Spleen (tissue), 11 donors: ENCODE data around the gene SLC16A8. TPM values are rescaled to one million over a fixed set of nuclear protein-coding genes. Genes with fewer than 3 reads are reported as not detected.
"Not testable (repeated sequence)": the region's sequence is repeated elsewhere in the genome, so short reads cannot be mapped to it uniquely, and the experiment has no call there.

Experiments
- DNase-seq: peaks from one replicate; pipeline ENCODE4 v3.0.0-alpha.2; 2020
- H3K27ac ChIP-seq, 8 donors: fragments of 200-600 bp; sonication (generic) in 7 of 8; 1 replicate in 4 of 8; 2 replicates in 4 of 8; pipeline versions ENCODE4 v1.5.0 to v1.8.0; 2016 to 2021; ENCODE audit warnings: inconsistent platforms in 4 of 8, mild to moderate bottlenecking in 4 of 8, moderate library complexity in 1 of 8
- H3K27me3 ChIP-seq, 7 donors: fragments of 200-600 bp; sonication (generic) in 6 of 7; replicated peaks in 1 of 7; 1 replicate in 4 of 7; 2 replicates in 3 of 7; pipeline versions ENCODE4 v1.5.0 to v1.8.0; 2016 to 2021; ENCODE audit warnings: inconsistent platforms in 3 of 7, mild to moderate bottlenecking in 1 of 7
- H3K36me3 ChIP-seq, 6 donors: fragments of 200-600 bp; sonication (generic) in 5 of 6; 1 replicate in 4 of 6; 2 replicates in 2 of 6; pipeline versions ENCODE4 v1.5.0 to v1.8.0; 2016 to 2021; ENCODE audit warnings: inconsistent platforms in 2 of 6
- H3K4me1 ChIP-seq, 6 donors: fragments of 200-600 bp; sonication (generic) in 5 of 6; 1 replicate in 3 of 6; 2 replicates in 3 of 6; pipeline versions ENCODE4 v1.5.0 to v1.8.0; 2016 to 2021; ENCODE audit warnings: inconsistent platforms in 3 of 6
- H3K4me3 ChIP-seq, 8 donors: fragments of 200-600 bp; sonication (generic) in 7 of 8; 1 replicate in 4 of 8; 2 replicates in 4 of 8; pipeline versions ENCODE4 v1.5.0 to v1.8.0; 2016 to 2021; ENCODE audit warnings: inconsistent platforms in 4 of 8, mild to moderate bottlenecking in 4 of 8, moderate library complexity in 2 of 8
- H3K9me3 ChIP-seq, 8 donors: fragments of 200-600 bp; sonication (generic) in 7 of 8; 1 replicate in 4 of 8; 2 replicates in 4 of 8; pipeline versions ENCODE4 v1.5.0 to v1.8.0; 2016 to 2021; ENCODE audit warnings: inconsistent platforms in 4 of 8
- POLR2A ChIP-seq, 3 donors: fragments of 450-650 bp; IDR thresholded peaks; one replicate each; pipeline ENCODE4 v1.5.1; 2017; ENCODE audit warnings: antibody characterized with exemption in 3 of 3, mild to moderate bottlenecking in 1 of 3
- POLR2AphosphoS5 ChIP-seq, 3 donors: sonication (generic); formaldehyde crosslinking; IDR thresholded peaks; one replicate each; pipeline ENCODE4 v1.5.1; 2017; ENCODE audit warnings: antibody characterized with exemption in 3 of 3
- WGBS, 5 donors: extraction: QIAGEN DNeasy Blood & Tissue Kit in 3 of 5; methylation state at CpG; one replicate each; pipeline versions ENCODE4 v1.1.5 to v1.1.7; 2013 to 2018; 5-methylcytosine and 5-hydroxymethylcytosine counted together
- intact Hi-C: fragments of 100-400 bp; cut with DNase I; formaldehyde crosslinking; loops from one replicate; pipeline ENCODE4 v1.15.0; 2023; ENCODE audit warnings: low total_unique reads
- polyA plus RNA-seq, 3 donors: library from polyadenylated mRNA; stranded (reverse); fragments of 200-250 nt; gene quantifications; one replicate each; pipeline ENCODE4 v1.2.1, GENCODE V29; 2013
- total RNA-seq, 7 donors: library from RNA; depleted of rRNA in 3 of 7; stranded (reverse); fragments of >200 nt in 3 of 7; fragmentation: NEBNext Ultra II Directional in 4 of 7; extraction: Animal tissue kit (Norgen Biotek cat#: 25700) in 4 of 7; gene quantifications; one replicate each; pipeline versions ENCODE4 v1.1.0 to v1.2.1, GENCODE V29; 2016 to 2021
- TF ChIP-seq, protein P1 (sequence below), 11 experiments: fragments of 200-600 bp in 7 of 11; fragments of 450-650 bp in 4 of 11; sonication (generic) in 4 of 11; IDR thresholded peaks in 8 of 11; conservative IDR thresholded peaks in 3 of 11; 1 replicate in 7 of 11; 2 replicates in 4 of 11; pipeline versions ENCODE4 v1.4.0 to v1.8.0; 2016 to 2021; ENCODE audit warnings: antibody characterized with exemption in 11 of 11, inconsistent platforms in 4 of 11, mild to moderate bottlenecking in 1 of 11
- donor health status: healthy with polysubstance abuse.
- donor health status: DM: no; HTN: no; CAD: no; lungs with moderate emphysema.
- donor health status: DM: no; HTN: no; CAD: no.
- donor health status: Bipolar disorder and iron deficiency.
- donor health status: healthy.
- donor health status: DM: no; HTN: no; CAD: no.
- donor health status: DM: yes; HTN: yes; CAD: no.

The SLC16A8 gene
- total and polyA plus RNA-seq, 10 donors: 0.22 to 1.2 (median 0.68) TPM; not detected in 4

DNA sequence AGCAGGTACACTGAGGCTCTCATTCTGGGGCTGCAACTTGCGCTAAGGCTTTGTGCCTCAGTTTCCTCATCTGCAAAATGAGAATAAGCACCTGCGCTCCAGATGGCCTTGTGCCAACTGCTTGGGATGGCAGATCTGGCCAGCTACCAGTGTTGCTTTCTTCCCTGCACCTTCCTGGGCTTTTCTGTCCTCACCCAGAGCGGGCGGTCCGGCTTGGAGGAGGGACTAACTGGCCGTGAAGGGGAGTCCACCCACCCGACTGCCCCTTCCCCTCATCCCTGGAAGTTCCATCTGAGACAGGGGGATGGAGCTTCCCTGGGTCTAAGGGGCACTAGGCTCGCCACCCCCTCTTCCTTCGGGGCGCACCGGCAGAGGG is 3.5 kb downstream of the SLC16A8 start:
- intact Hi-C loops: no loop called here
- Histone ChIP-seq H3K4me1 (peaks cover 11 to 28% (median 24%) of the 10 kb centered on the region in 6 donors), H3K27me3 (peaks cover 3 to 46% (median 29%) of the 10 kb centered on the region in 7 donors), H3K9me3 (no peaks in the 10 kb centered on the region), H3K4me3 (peak overlapping the region in 5 of 8 donors; percentile 23 to 65 (median 28)), H3K27ac (peak overlapping the region in 2 of 8 donors; percentile 47 to 65), H3K36me3 (peaks cover 0 to 13% (median 0%) of the 10 kb centered on the region in 6 donors)
- no peak for DNase-seq
- 69 to 93% (median 70%) methylated on average over 3 to 11 of the region's 11 CpGs for WGBS, 5 donors
- TF ChIP-seq, protein P1, sequence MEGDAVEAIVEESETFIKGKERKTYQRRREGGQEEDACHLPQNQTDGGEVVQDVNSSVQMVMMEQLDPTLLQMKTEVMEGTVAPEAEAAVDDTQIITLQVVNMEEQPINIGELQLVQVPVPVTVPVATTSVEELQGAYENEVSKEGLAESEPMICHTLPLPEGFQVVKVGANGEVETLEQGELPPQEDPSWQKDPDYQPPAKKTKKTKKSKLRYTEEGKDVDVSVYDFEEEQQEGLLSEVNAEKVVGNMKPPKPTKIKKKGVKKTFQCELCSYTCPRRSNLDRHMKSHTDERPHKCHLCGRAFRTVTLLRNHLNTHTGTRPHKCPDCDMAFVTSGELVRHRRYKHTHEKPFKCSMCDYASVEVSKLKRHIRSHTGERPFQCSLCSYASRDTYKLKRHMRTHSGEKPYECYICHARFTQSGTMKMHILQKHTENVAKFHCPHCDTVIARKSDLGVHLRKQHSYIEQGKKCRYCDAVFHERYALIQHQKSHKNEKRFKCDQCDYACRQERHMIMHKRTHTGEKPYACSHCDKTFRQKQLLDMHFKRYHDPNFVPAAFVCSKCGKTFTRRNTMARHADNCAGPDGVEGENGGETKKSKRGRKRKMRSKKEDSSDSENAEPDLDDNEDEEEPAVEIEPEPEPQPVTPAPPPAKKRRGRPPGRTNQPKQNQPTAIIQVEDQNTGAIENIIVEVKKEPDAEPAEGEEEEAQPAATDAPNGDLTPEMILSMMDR (IDR thresholded peaks at IDR 0.05 in 8 of 11, conservative IDR thresholded peaks at IDR 0.05 in 3 of 11): no peak
- TF ChIP-seq POLR2A (IDR thresholded peaks at IDR 0.05) (no peak), POLR2AphosphoS5 (IDR thresholded peaks at IDR 0.05) (no peak)

GRCh38 chr22:38079804-38080203 is 4.2 kb downstream of the SLC16A8 start:
- H3K4me1 ChIP-seq: peaks cover 11 to 28% (median 24%) of the 10 kb centered on the region in 6 donors
- H3K27me3 ChIP-seq: peaks cover 3 to 46% (median 29%) of the 10 kb centered on the region in 7 donors
- TF ChIP-seq, protein P1 (IDR thresholded peaks at IDR 0.05 in 8 of 11, conservative IDR thresholded peaks at IDR 0.05 in 3 of 11): no peak
- TF ChIP-seq POLR2AphosphoS5 (IDR thresholded peaks at IDR 0.05): no peak
- TF ChIP-seq POLR2A (IDR thresholded peaks at IDR 0.05): no peak
- intact Hi-C loops: no loop called here
- peaks cover 0 to 17% (median 3%) of the 10 kb centered on the region in 6 donors for H3K36me3 ChIP-seq
- H3K9me3 ChIP-seq: no peaks in the 10 kb centered on the region
- 82 to 94% (median 89%) methylated on average over 7 of the region's 7 CpGs for WGBS, 5 donors
- H3K4me3 ChIP-seq: no peak overlapping the region
- peak; percentile 63 for DNase-seq
- no peak overlapping the region for H3K27ac ChIP-seq

- H3K9me3 ChIP-seq, DNase-seq, H3K27ac ChIP-seq, intact Hi-C loops, H3K4me3 ChIP-seq: not testable (repeated sequence)
- WGBS, 5 donors: 85 to 100% (median 97%) methylated on average over 2 of the region's 2 CpGs
- Histone ChIP-seq H3K36me3 (peaks cover 0 to 21% (median 8%) of the 10 kb centered on the region in 6 donors), H3K27me3 (peaks cover 3 to 42% (median 29%) of the 10 kb centered on the region in 7 donors), H3K4me1 (peaks cover 11 to 28% (median 24%) of the 10 kb centered on the region in 6 donors)
These were observed 4.8 kb downstream of the SLC16A8 start for GRCh38 chr22:38079208-38079607.

DNA sequence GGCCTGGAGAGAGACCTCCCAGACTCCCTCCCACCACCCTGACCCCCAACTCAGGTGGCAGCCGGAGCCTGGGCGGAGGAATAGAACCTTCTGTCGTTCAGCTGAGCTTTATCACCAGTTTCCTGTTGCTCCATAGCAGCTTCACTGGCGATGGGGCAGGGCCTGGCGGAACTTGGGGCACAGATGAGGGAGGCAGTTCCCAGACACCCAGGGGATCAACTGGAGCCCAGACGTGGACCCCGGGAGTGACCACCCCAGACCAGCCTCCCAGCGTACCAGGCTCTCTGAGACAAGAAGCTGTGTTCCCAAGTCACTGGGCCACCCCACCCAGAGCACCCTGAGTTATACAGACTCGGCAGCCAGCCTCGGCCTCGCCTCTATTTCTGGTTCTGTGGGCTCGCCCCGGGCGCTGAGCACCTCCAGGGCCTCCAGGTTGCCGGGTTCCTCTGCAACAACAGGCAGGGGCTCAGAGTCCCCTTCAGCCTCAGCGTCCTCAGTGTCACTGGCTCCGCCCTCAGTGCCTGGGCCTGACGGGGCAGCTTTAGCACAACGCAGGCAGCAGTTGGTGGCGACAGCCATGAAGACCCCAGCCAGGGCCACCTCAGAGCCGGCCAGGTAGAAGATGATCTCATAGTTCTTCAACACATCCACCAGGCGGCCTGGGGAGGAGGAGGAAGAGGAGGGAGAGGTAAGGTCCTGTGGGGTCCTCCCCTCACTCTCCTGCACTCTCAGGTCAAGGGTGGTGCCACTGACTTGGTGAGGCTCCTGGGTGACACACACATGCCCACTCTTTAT is 5.7 kb downstream of the SLC16A8 start:
- peaks cover 3 to 37% (median 29%) of the 10 kb centered on the region in 7 donors for H3K27me3 ChIP-seq
- intact Hi-C loops: no loop called here
- no peaks in the 10 kb centered on the region for H3K9me3 ChIP-seq
- H3K27ac ChIP-seq: no peak overlapping the region
- DNase-seq: peak; percentile 51
- H3K4me1 ChIP-seq: peaks cover 11 to 28% (median 24%) of the 10 kb centered on the region in 6 donors
- H3K36me3 ChIP-seq: peaks cover 0 to 31% (median 17%) of the 10 kb centered on the region in 6 donors
- TF ChIP-seq POLR2A (IDR thresholded peaks at IDR 0.05) (no peak), POLR2AphosphoS5 (IDR thresholded peaks at IDR 0.05) (no peak)
- TF ChIP-seq, protein P1 (IDR thresholded peaks at IDR 0.05 in 8 of 11, conservative IDR thresholded peaks at IDR 0.05 in 3 of 11): no peak
- WGBS, 5 donors: 78 to 83% (median 78%) methylated on average over 14 to 22 of the region's 22 CpGs
- H3K4me3 ChIP-seq: no peak overlapping the region
